Measurements from ENCODE around the gene STING1.

STING1 gene

GRCh38 chr5:139459451-139459934, 23.1 kb downstream of the STING1 start:
- H3K4me3 ChIP-seq (ENCODE audit: insufficient read depth, low read length, poor library complexity, severe bottlenecking) = no peak overlapping the region
- H3K9me3 ChIP-seq (ENCODE audit: insufficient read depth, low read length) = no peaks in the 10 kb centered on the region
- no peak overlapping the region for H3K4me2 ChIP-seq (ENCODE audit: low read depth, low read length, poor library complexity, severe bottlenecking)
- TF ChIP-seq, protein P1, sequence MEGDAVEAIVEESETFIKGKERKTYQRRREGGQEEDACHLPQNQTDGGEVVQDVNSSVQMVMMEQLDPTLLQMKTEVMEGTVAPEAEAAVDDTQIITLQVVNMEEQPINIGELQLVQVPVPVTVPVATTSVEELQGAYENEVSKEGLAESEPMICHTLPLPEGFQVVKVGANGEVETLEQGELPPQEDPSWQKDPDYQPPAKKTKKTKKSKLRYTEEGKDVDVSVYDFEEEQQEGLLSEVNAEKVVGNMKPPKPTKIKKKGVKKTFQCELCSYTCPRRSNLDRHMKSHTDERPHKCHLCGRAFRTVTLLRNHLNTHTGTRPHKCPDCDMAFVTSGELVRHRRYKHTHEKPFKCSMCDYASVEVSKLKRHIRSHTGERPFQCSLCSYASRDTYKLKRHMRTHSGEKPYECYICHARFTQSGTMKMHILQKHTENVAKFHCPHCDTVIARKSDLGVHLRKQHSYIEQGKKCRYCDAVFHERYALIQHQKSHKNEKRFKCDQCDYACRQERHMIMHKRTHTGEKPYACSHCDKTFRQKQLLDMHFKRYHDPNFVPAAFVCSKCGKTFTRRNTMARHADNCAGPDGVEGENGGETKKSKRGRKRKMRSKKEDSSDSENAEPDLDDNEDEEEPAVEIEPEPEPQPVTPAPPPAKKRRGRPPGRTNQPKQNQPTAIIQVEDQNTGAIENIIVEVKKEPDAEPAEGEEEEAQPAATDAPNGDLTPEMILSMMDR (IDR thresholded peaks at IDR 0.05; ENCODE audit: insufficient read depth, low read length, poor library complexity, severe bottlenecking) = no peak
- H3K27ac ChIP-seq (ENCODE audit: low read depth, low read length) = no peak overlapping the region
- H3K36me3 ChIP-seq (ENCODE audit: low read length) = no peaks in the 10 kb centered on the region
- H4K20me1 ChIP-seq (ENCODE audit: low read depth, low read length) = no peaks in the 10 kb centered on the region
- no peaks in the 10 kb centered on the region for H3K27me3 ChIP-seq (ENCODE audit: low read length)
- H3K79me2 ChIP-seq (ENCODE audit: insufficient read depth, low read length) = no peaks in the 10 kb centered on the region
- H2AFZ ChIP-seq (ENCODE audit: low read depth, low read length, severe bottlenecking) = no peak overlapping the region
- no peaks in the 10 kb centered on the region for H3K9me2 ChIP-seq (replicated peaks; ENCODE audit: insufficient read depth, low read length)
- H3K9ac ChIP-seq (ENCODE audit: low read length) = no peak overlapping the region
- no peaks in the 10 kb centered on the region for H3F3A ChIP-seq (ENCODE audit: insufficient read depth)

- Histone ChIP-seq H3K9ac (ENCODE audit: low read length) (no peak overlapping the region), H3K4me3 (ENCODE audit: insufficient read depth, low read length, poor library complexity, severe bottlenecking) (no peak overlapping the region), H3K4me2 (ENCODE audit: low read depth, low read length, poor library complexity, severe bottlenecking) (no peak overlapping the region), H3K27ac (ENCODE audit: low read depth, low read length) (no peak overlapping the region), H3F3A (ENCODE audit: insufficient read depth) (no peaks in the 10 kb centered on the region), H3K9me2 (replicated peaks; ENCODE audit: insufficient read depth, low read length) (no peaks in the 10 kb centered on the region), H3K27me3 (ENCODE audit: low read length) (no peaks in the 10 kb centered on the region), H4K20me1 (ENCODE audit: low read depth, low read length) (no peaks in the 10 kb centered on the region), H3K79me2 (ENCODE audit: insufficient read depth, low read length) (no peaks in the 10 kb centered on the region), H3K9me3 (ENCODE audit: insufficient read depth, low read length) (no peaks in the 10 kb centered on the region), H2AFZ (ENCODE audit: low read depth, low read length, severe bottlenecking) (no peak overlapping the region), H3K36me3 (ENCODE audit: low read length) (no peaks in the 10 kb centered on the region)
- TF ChIP-seq, protein P1 (IDR thresholded peaks at IDR 0.05; ENCODE audit: insufficient read depth, low read length, poor library complexity, severe bottlenecking) = no peak
- TF ChIP-seq EZH2phosphoT487 (conservative IDR thresholded peaks at IDR 0.05; ENCODE audit: low read length) = no peak
These were observed 23.8 kb downstream of the STING1 start for GRCh38 chr5:139458580-139459407.

DNA sequence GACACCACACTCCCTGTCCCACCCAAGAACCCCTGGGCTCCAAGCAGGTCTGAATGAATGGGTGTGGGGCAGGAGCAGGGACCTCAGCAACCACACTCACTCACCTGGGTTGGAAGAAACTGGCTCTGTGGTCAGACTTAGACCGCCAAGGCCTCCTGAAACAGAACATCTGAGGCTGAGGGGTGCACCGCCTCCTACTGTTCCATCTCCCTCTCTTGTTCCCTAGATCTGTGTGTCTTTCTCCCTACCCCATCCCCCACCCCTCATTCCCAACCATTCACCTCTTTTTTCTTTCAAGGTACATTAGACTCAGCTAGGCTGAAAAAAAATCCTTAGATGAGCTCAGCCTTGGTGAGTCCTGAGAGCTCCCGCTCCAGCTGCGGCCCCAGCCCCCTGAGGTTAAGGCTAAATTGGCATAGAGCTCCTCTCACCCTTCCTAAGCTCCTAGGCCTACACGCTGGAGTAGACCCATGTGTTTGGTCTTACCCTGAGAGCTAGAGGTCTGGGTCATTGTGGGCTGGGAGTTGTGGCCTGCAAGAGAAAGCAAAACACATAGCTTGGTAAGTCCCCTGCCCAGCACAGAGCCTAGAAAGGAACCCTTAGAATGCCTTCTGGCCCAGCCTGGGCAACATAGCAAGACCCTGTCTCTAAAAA, 24.8 kb downstream of the STING1 start:
- H4K20me1 ChIP-seq (ENCODE audit: low read depth, low read length) = no peaks in the 10 kb centered on the region
- no peaks in the 10 kb centered on the region for H3K36me3 ChIP-seq (ENCODE audit: low read length)
- no peaks in the 10 kb centered on the region for H3K79me2 ChIP-seq (ENCODE audit: insufficient read depth, low read length)
- H3F3A ChIP-seq (ENCODE audit: insufficient read depth) = no peaks in the 10 kb centered on the region
- no peak overlapping the region for H3K27ac ChIP-seq (ENCODE audit: low read depth, low read length)
- H3K9ac ChIP-seq (ENCODE audit: low read length) = no peak overlapping the region
- no peaks in the 10 kb centered on the region for H3K9me2 ChIP-seq (replicated peaks; ENCODE audit: insufficient read depth, low read length)
- H3K9me3 ChIP-seq (ENCODE audit: insufficient read depth, low read length) = no peaks in the 10 kb centered on the region
- H3K4me3 ChIP-seq (ENCODE audit: insufficient read depth, low read length, poor library complexity, severe bottlenecking) = no peak overlapping the region
- no peak overlapping the region for H2AFZ ChIP-seq (ENCODE audit: low read depth, low read length, severe bottlenecking)
- no peak overlapping the region for H3K4me2 ChIP-seq (ENCODE audit: low read depth, low read length, poor library complexity, severe bottlenecking)
- H3K27me3 ChIP-seq (ENCODE audit: low read length) = no peaks in the 10 kb centered on the region
- TF ChIP-seq, protein P1 (IDR thresholded peaks at IDR 0.05; ENCODE audit: insufficient read depth, low read length, poor library complexity, severe bottlenecking) = no peak
- no peak for TF ChIP-seq EZH2phosphoT487 (conservative IDR thresholded peaks at IDR 0.05; ENCODE audit: low read length)
